Measurements from ENCODE around the gene TTC17.

DNA sequence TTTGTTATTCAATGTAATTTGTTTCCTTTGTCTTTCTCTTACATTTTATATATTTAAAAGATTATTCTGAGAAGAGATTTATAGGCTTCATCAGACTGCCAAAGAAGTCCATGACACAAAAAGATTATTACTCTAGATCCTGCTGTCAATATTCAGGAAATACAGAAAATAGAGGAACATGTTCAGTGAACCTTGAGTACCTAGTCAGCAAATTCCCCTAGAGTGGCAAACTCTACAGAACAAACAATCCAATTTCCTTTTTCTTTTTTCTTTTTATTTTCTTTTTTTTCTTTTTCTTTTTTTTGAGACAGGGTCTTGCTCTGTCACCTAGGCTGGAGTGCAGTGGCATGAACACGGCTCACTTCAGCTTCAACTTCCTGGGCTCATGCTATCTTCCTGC lies 23.9 kb downstream of the TTC17 start:
- TF ChIP-seq CTCF (IDR thresholded peaks at IDR 0.05 in 8 of 11, conservative IDR thresholded peaks at IDR 0.05 in 3 of 11): no peak
- TF ChIP-seq POLR2AphosphoS5 (IDR thresholded peaks at IDR 0.05): no peak
- no peak for TF ChIP-seq POLR2A (IDR thresholded peaks at IDR 0.05)

All from spleen (tissue), 7 donors.